22Rv1 (cell line): Measurements from ENCODE around the gene NLRC5.

ENCODE experiments used
- H3K27ac ChIP-seq: fragments of 450-650 bp; 2 replicates; pipeline ENCODE4 v1.5.1; 2017
- CTCF ChIP-seq: fragments of 450-650 bp; IDR thresholded peaks from 2 replicates; pipeline ENCODE4 v1.5.1; 2017; ENCODE audit warnings: mild to moderate bottlenecking
- ZFX ChIP-seq: fragments of 450-650 bp; IDR thresholded peaks from 2 replicates; pipeline ENCODE4 v1.6.1; 2017; ENCODE audit warnings: antibody characterized with exemption, borderline replicate concordance

Gene NLRC5

GRCh38 chr16:57131351-57131970 is 142.1 kb downstream of the NLRC5 start:
- TF ChIP-seq ZFX (no peak), CTCF (no peak)
- no peak overlapping the region for H3K27ac ChIP-seq

GRCh38 chr16:57132470-57132869 is 143.1 kb downstream of the NLRC5 start:
- no peak for TF ChIP-seq CTCF
- no peak for TF ChIP-seq ZFX
- H3K27ac ChIP-seq = no peak overlapping the region

- TF ChIP-seq ZFX = no peak
- no peak for TF ChIP-seq CTCF
- H3K27ac ChIP-seq = no peak overlapping the region
These were observed 143.7 kb downstream of the NLRC5 start for GRCh38 chr16:57133031-57133430.
